ENCODE data around the gene HID1.

HID1 gene

DNA sequence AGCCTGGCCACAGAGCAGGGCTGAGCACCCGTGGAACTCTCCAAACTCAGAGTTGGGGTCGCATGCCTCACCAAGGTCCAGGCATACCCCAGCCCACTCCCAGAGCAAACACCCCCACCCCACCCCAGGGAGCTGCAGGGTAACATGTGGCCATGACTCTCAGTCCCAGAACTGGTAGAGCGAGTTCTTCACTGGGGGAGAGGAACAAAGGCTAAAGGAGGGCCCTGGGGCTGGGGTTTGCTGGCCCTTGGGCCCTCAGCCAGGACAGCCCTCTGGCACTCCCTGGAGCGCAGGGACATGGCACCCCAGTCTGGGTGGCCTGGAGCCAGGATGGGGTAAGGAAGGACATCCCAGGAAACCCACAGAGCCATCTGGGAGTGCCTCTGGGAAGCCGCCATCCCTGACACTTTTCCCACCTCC, 4.2 kb downstream of the HID1 start:
- peaks cover 51% of the 10 kb centered on the region for H3K27me3 Mint-ChIP-seq (ENCODE audit: low read depth)
- peaks cover 6% of the 10 kb centered on the region for H3K4me1 Mint-ChIP-seq
- H3K9me3 Mint-ChIP-seq, result no peaks in the 10 kb centered on the region
- H3K27ac Mint-ChIP-seq, result no peak overlapping the region
- H3K4me3 Mint-ChIP-seq, result no peak overlapping the region
- no peak for TF ChIP-seq CTCF (IDR thresholded peaks at IDR 0.05; ENCODE audit: unreplicated experiment in 3 of 3)
- no peaks in the 10 kb centered on the region for H3K36me3 Mint-ChIP-seq (ENCODE audit: low read depth)

GRCh38 chr17:74964988-74965622, 7.5 kb downstream of the HID1 start:
- no peak overlapping the region for H3K4me3 Mint-ChIP-seq
- H3K27ac Mint-ChIP-seq, result no peak overlapping the region
- TF ChIP-seq CTCF (IDR thresholded peaks at IDR 0.05; ENCODE audit: unreplicated experiment in 3 of 3), result no peak
- peaks cover 22% of the 10 kb centered on the region for H3K27me3 Mint-ChIP-seq (ENCODE audit: low read depth)
- H3K4me1 Mint-ChIP-seq, result no peaks in the 10 kb centered on the region
- H3K9me3 Mint-ChIP-seq, result no peaks in the 10 kb centered on the region
- H3K36me3 Mint-ChIP-seq (ENCODE audit: low read depth), result no peaks in the 10 kb centered on the region

DNA sequence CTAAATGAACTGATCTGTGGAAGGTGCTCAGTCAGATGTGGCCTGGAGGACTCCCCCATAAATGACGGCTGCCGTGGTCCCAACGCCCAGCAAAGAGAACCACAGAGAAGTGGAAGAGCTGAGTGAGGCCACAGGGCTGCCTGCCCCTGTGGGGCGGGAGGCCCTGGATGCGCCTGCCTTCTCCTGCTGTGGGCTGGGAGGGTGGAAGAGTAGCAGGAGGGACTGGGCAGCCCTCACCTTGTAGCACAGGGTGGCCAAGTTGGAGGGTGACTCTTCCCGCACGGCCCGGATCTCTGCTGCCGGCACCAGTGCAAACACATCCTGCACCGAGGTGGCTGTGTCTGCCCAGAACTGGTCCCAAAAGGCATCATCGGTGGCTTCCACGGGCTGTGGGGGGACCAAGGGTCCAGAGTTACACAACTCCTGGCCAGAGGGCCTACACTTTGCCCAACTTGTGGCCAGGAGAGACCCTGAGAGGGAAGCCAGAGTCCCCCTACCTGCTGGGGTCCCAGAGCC, 8.3 kb downstream of the HID1 start:
- Mint-ChIP-seq H3K4me1 (no peaks in the 10 kb centered on the region), H3K9me3 (no peaks in the 10 kb centered on the region), H3K4me3 (no peak overlapping the region), H3K36me3 (ENCODE audit: low read depth) (no peaks in the 10 kb centered on the region), H3K27me3 (ENCODE audit: low read depth) (peaks cover 24% of the 10 kb centered on the region), H3K27ac (no peak overlapping the region)
- no peak for TF ChIP-seq CTCF (IDR thresholded peaks at IDR 0.05; ENCODE audit: unreplicated experiment in 3 of 3)

GRCh38 chr17:74963656-74964055, 8.9 kb downstream of the HID1 start:
- Mint-ChIP-seq H3K4me1 (no peaks in the 10 kb centered on the region), H3K9me3 (no peaks in the 10 kb centered on the region), H3K36me3 (ENCODE audit: low read depth) (no peaks in the 10 kb centered on the region), H3K27me3 (ENCODE audit: low read depth) (peaks cover 24% of the 10 kb centered on the region), H3K27ac (no peak overlapping the region), H3K4me3 (no peak overlapping the region)
- no peak for TF ChIP-seq CTCF (IDR thresholded peaks at IDR 0.05; ENCODE audit: unreplicated experiment in 3 of 3)

GRCh38 chr17:74962622-74963394, 9.8 kb downstream of the HID1 start:
- H3K27me3 Mint-ChIP-seq (ENCODE audit: low read depth), result peaks cover 25% of the 10 kb centered on the region
- no peak for TF ChIP-seq CTCF (IDR thresholded peaks at IDR 0.05; ENCODE audit: unreplicated experiment in 3 of 3)
- H3K27ac Mint-ChIP-seq, result no peak overlapping the region
- H3K4me3 Mint-ChIP-seq, result no peak overlapping the region
- no peaks in the 10 kb centered on the region for H3K36me3 Mint-ChIP-seq (ENCODE audit: low read depth)
- no peaks in the 10 kb centered on the region for H3K4me1 Mint-ChIP-seq
- H3K9me3 Mint-ChIP-seq, result no peaks in the 10 kb centered on the region
